HUES48 (cell line): Measurements from ENCODE around the gene FTCD.

Source experiments
- H3K27ac ChIP-seq: one replicate; pipeline ENCODE4 v1.7.0; 2013; ENCODE audit warnings: low read depth, low read length, inconsistent platforms
- H3K27me3 ChIP-seq: 2 replicates; pipeline ENCODE4 v1.6.1; 2013; ENCODE audit warnings: mild to moderate bottlenecking, low read length; ENCODE audit not compliant: control insufficient read depth, insufficient read depth
- H3K36me3 ChIP-seq: 2 replicates; pipeline ENCODE4 v1.6.1; 2013; ENCODE audit warnings: low read length; ENCODE audit not compliant: control insufficient read depth, insufficient read depth
- H3K4me1 ChIP-seq: 2 replicates; pipeline ENCODE4 v1.6.1; 2013; ENCODE audit warnings: mild to moderate bottlenecking, low read length; ENCODE audit not compliant: control insufficient read depth, insufficient read depth
- H3K4me3 ChIP-seq: 2 replicates; pipeline ENCODE4 v1.5.1; 2013; ENCODE audit warnings: mild to moderate bottlenecking, low read depth, low read length
- H3K9ac ChIP-seq: 2 replicates; pipeline ENCODE4 v1.6.1; 2013; ENCODE audit warnings: mild to moderate bottlenecking, low read depth, low read length, moderate library complexity
- H3K9me3 ChIP-seq: 2 replicates; pipeline ENCODE4 v1.6.1; 2013; ENCODE audit warnings: low read length; ENCODE audit not compliant: control insufficient read depth, insufficient read depth

FTCD gene

DNA sequence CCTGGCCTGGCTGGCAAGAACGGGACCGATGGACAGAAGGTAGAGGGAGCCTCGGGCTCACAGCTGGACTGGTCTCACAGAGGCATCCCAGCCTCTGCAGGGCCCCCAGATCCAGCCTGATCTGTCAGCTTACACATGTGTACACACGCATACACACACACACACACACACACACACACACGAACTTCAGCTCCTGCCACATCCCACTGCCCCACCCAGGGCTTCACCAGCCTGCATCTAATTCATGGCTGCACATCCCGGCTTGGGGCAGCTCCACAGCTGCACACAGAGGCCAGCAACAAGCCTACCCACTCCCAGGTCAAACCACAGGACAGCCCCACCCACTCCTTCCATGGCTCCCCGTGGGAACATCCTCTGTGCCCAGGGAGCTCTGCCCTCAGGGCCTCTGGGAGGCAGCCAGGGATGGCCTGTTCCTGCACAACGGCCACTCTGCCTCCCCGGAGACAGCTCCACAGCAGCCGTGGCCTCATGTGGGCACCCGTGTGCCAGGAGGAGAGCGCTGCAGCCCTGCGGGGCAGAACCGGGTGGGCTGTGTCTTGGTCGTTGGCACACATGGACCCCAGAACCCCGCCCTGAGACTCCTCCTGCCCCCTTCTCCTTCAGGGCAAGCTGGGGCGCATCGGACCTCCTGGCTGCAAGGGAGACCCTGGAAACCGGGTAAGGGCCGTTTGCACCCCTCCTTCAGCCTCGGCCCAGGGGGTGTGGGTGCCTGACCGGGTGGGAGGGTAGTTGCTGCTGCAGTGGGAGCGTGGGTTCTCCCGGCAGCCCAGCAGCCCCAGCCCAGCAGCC is 38.4 kb downstream of the FTCD start:
- no peak overlapping the region for H3K9ac ChIP-seq
- H3K4me3 ChIP-seq = no peak overlapping the region
- 0 out of 2 replicates have a peak, but pooled peaks cover 3% of the 10 kb centered on the region for H3K9me3 ChIP-seq
- H3K27me3 ChIP-seq = no peaks in the 10 kb centered on the region
- no peak overlapping the region for H3K27ac ChIP-seq
- H3K4me1 ChIP-seq = no peaks in the 10 kb centered on the region
- peaks cover 93% of the 10 kb centered on the region for H3K36me3 ChIP-seq

GRCh38 chr21:46116189-46116775 is 39.1 kb downstream of the FTCD start:
- Histone ChIP-seq H3K36me3 (peaks cover 88% of the 10 kb centered on the region), H3K4me1 (no peaks in the 10 kb centered on the region), H3K27me3 (no peaks in the 10 kb centered on the region), H3K9me3 (0 out of 2 replicates have a peak, but pooled peaks cover 3% of the 10 kb centered on the region), H3K4me3 (no peak overlapping the region), H3K27ac (no peak overlapping the region), H3K9ac (no peak overlapping the region)

DNA sequence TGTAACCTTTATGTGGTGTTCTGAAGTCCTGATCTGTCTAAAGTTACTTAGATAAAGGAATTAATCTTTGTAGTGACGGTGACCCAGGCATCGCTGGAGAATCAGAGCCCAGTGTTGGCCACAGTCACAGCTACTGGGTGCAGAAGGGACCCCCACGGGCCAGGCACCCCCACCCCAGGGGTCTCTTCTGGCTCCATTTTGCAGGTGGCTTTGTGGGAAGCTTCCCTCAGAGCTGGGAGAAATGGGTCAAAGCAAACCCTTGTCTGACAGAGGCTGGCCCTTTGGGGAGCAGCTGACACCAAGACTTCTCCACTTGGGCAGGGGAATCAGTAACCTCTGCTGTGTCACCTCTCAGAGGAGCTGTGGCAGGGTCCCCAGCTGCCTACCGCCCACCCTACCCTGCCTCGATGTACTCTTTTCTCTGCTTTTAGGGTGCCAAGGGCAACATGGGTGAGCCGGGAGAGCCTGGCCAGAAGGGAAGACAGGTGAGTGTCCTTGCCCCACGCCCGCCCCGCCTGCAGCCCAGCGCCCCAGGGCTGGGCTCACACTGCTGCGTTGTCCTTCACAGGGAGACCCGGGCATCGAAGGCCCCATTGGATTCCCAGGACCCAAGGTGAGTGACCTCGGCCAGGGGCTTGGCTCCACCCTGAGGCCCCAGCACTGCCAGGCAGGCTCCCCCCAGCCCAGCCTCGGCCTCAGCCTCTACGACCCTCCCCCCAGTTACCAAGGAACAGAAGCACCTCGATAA is 39.8 kb downstream of the FTCD start:
- H3K4me3 ChIP-seq = no peak overlapping the region
- no peaks in the 10 kb centered on the region for H3K4me1 ChIP-seq
- no peak overlapping the region for H3K9ac ChIP-seq
- H3K27me3 ChIP-seq = no peaks in the 10 kb centered on the region
- H3K36me3 ChIP-seq = peaks cover 81% of the 10 kb centered on the region
- 0 out of 2 replicates have a peak, but pooled peaks cover 3% of the 10 kb centered on the region for H3K9me3 ChIP-seq
- H3K27ac ChIP-seq = no peak overlapping the region

DNA sequence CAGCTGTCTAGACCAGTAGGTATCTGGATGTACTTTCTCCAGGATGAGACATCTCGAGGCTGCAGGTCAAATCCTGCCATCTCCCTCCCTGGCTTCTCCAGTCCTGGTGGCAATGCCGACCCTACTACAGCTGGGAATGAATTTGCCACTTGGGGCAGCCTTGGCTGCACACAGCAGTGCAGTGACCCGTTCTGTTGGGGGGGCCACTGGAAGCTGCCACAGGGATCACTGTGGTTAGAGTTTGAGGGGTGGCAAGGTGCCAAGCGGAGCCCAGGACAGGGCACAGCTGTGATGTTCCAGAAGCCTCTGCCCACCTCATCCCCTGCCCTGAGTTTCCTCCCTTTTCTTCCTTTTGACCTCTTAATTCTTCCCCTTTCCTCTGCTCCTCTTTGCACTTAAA is 40.4 kb downstream of the FTCD start:
- Histone ChIP-seq H3K36me3 (peaks cover 76% of the 10 kb centered on the region), H3K4me3 (no peak overlapping the region)

GRCh38 chr21:46113497-46114176 is 41.7 kb downstream of the FTCD start:
- Histone ChIP-seq H3K36me3 (peaks cover 63% of the 10 kb centered on the region), H3K4me3 (no peak overlapping the region), H3K9me3 (peaks cover 5% of the 10 kb centered on the region; the same call in 1 of the 2 replicates), H3K27me3 (no peaks in the 10 kb centered on the region), H3K9ac (no peak overlapping the region), H3K27ac (no peak overlapping the region), H3K4me1 (no peaks in the 10 kb centered on the region)

More for the DNA sequence above, 40.4 kb downstream of the FTCD start:
- Histone ChIP-seq H3K4me1 (no peaks in the 10 kb centered on the region), H3K27ac (no peak overlapping the region), H3K9ac (no peak overlapping the region), H3K27me3 (no peaks in the 10 kb centered on the region), H3K9me3 (0 out of 2 replicates have a peak, but pooled peaks cover 3% of the 10 kb centered on the region)

DNA sequence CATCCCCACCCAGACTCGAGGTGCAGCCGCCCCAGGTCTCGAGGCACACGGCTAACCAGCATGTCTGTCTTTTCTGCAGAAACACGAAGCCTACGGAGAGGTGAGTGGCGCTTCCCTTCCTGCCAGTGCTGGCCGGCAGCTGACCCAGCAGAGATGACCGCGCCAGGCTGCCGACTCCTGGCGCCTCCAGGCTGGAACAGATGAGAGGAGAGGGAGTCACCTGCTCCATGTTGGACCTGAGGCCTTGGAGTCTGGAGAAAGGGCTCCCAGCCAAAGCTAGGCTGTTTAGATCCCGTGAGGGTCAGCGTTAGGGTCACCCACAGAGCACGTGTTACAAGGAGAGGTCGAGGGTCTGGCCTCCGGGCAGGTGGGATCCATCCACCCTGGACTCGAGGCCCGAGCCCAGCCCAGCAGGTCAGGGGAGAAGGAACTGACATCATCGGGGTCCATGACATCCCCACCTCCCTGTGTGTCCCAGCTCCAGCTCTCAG is 42.6 kb downstream of the FTCD start:
- H3K4me3 ChIP-seq = no peak overlapping the region
- H3K27ac ChIP-seq = no peak overlapping the region
- H3K9me3 ChIP-seq = peaks cover 11% of the 10 kb centered on the region
- no peak overlapping the region for H3K9ac ChIP-seq
- no peaks in the 10 kb centered on the region for H3K4me1 ChIP-seq
- H3K27me3 ChIP-seq = no peaks in the 10 kb centered on the region
- peaks cover 54% of the 10 kb centered on the region for H3K36me3 ChIP-seq

- no peak overlapping the region for H3K9ac ChIP-seq
- no peaks in the 10 kb centered on the region for H3K4me1 ChIP-seq
- peaks cover 48% of the 10 kb centered on the region for H3K36me3 ChIP-seq
- no peaks in the 10 kb centered on the region for H3K27me3 ChIP-seq
- peaks cover 11% of the 10 kb centered on the region for H3K9me3 ChIP-seq
- H3K4me3 ChIP-seq = no peak overlapping the region
- no peak overlapping the region for H3K27ac ChIP-seq
These were observed 43.3 kb downstream of the FTCD start for GRCh38 chr21:46111857-46112724.

DNA sequence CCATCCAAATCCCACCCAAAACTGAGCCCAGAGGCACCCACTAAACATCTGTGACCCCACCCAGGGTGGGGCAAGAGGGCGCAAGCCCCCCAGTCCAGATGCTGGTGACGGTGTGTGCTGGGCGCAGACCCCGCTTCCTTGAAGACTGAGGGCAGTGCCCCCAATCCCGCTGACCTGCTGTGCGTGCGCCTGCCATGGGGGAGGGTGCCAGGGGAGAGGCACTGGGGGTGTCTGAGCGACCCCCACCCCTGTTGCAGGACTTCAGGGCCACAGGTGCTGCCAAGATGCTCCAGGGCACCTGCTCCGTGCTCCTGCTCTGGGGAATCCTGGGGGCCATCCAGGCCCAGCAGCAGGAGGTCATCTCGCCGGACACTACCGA is 44.2 kb downstream of the FTCD start:
- H3K36me3 ChIP-seq = peaks cover 38% of the 10 kb centered on the region
- no peaks in the 10 kb centered on the region for H3K4me1 ChIP-seq
- H3K27me3 ChIP-seq = no peaks in the 10 kb centered on the region
- no peak overlapping the region for H3K4me3 ChIP-seq
- no peak overlapping the region for H3K27ac ChIP-seq
- no peak overlapping the region for H3K9ac ChIP-seq
- H3K9me3 ChIP-seq = peaks cover 11% of the 10 kb centered on the region

GRCh38 chr21:46110499-46111192 is 44.7 kb downstream of the FTCD start:
- no peak overlapping the region for H3K4me3 ChIP-seq

More at GRCh38 chr21:46110499-46111192, 44.7 kb downstream of the FTCD start:
- peaks cover 33% of the 10 kb centered on the region for H3K36me3 ChIP-seq
- H3K9ac ChIP-seq = no peak overlapping the region
- peaks cover 11% of the 10 kb centered on the region for H3K9me3 ChIP-seq
- no peak overlapping the region for H3K27ac ChIP-seq
- H3K4me1 ChIP-seq = no peaks in the 10 kb centered on the region
- no peaks in the 10 kb centered on the region for H3K27me3 ChIP-seq
